ENCODE measurements around the gene LSM7. TPM values are rescaled to one million over a fixed set of nuclear protein-coding genes. Genes with fewer than 3 reads are reported as not detected.

The LSM7 gene
- total and polyA plus RNA-seq, 9 of the 15 experiments (the other 6 are each of a cell fraction or from before 2014, with no cell fraction given): 40.5 to 690 (median 265) TPM

- TF ChIP-seq RAD51 (IDR thresholded peaks at IDR 0.05; ENCODE audit: borderline replicate concordance, low read depth) (peak; percentile 74; the same call in 1 of the 2 replicates), TFAP4 (CRISPR knock-in tag; IDR thresholded peaks at IDR 0.05; ENCODE audit: borderline replicate concordance) (peak; percentile 91), KDM1A (IDR thresholded peaks at IDR 0.05) (no peak), ZFX (CRISPR knock-in tag; IDR thresholded peaks at IDR 0.05) (peak; percentile 63), PCBP2 (IDR thresholded peaks at IDR 0.05; ENCODE audit: low read depth, low read length, poor library complexity, severe bottlenecking) (no peak), RNF2 (IDR thresholded peaks at IDR 0.05) (no peak), ZC3H4 (CRISPR knock-in tag; IDR thresholded peaks at IDR 0.05; ENCODE audit: borderline replicate concordance) (no peak), ZNF121 (CRISPR knock-in tag; conservative IDR thresholded peaks at IDR 0.05) (peak; percentile 53; the same call in 1 of the 2 replicates), ESRRA (IDR thresholded peaks at IDR 0.05; ENCODE audit: borderline replicate concordance, low read depth) (peak; percentile 58; the same call in 1 of the 2 replicates), CREB3L1 (IDR thresholded peaks at IDR 0.05; ENCODE audit: borderline replicate concordance, low read depth) (peak; percentile 63; the same call in 1 of the 2 replicates)
- TF ChIP-seq, protein P1, sequence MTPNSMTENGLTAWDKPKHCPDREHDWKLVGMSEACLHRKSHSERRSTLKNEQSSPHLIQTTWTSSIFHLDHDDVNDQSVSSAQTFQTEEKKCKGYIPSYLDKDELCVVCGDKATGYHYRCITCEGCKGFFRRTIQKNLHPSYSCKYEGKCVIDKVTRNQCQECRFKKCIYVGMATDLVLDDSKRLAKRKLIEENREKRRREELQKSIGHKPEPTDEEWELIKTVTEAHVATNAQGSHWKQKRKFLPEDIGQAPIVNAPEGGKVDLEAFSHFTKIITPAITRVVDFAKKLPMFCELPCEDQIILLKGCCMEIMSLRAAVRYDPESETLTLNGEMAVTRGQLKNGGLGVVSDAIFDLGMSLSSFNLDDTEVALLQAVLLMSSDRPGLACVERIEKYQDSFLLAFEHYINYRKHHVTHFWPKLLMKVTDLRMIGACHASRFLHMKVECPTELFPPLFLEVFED (CRISPR knock-in tag; conservative IDR thresholded peaks at IDR 0.05): peak; percentile 89; the same call in 1 of the 2 replicates
- TF ChIP-seq, protein P2, sequence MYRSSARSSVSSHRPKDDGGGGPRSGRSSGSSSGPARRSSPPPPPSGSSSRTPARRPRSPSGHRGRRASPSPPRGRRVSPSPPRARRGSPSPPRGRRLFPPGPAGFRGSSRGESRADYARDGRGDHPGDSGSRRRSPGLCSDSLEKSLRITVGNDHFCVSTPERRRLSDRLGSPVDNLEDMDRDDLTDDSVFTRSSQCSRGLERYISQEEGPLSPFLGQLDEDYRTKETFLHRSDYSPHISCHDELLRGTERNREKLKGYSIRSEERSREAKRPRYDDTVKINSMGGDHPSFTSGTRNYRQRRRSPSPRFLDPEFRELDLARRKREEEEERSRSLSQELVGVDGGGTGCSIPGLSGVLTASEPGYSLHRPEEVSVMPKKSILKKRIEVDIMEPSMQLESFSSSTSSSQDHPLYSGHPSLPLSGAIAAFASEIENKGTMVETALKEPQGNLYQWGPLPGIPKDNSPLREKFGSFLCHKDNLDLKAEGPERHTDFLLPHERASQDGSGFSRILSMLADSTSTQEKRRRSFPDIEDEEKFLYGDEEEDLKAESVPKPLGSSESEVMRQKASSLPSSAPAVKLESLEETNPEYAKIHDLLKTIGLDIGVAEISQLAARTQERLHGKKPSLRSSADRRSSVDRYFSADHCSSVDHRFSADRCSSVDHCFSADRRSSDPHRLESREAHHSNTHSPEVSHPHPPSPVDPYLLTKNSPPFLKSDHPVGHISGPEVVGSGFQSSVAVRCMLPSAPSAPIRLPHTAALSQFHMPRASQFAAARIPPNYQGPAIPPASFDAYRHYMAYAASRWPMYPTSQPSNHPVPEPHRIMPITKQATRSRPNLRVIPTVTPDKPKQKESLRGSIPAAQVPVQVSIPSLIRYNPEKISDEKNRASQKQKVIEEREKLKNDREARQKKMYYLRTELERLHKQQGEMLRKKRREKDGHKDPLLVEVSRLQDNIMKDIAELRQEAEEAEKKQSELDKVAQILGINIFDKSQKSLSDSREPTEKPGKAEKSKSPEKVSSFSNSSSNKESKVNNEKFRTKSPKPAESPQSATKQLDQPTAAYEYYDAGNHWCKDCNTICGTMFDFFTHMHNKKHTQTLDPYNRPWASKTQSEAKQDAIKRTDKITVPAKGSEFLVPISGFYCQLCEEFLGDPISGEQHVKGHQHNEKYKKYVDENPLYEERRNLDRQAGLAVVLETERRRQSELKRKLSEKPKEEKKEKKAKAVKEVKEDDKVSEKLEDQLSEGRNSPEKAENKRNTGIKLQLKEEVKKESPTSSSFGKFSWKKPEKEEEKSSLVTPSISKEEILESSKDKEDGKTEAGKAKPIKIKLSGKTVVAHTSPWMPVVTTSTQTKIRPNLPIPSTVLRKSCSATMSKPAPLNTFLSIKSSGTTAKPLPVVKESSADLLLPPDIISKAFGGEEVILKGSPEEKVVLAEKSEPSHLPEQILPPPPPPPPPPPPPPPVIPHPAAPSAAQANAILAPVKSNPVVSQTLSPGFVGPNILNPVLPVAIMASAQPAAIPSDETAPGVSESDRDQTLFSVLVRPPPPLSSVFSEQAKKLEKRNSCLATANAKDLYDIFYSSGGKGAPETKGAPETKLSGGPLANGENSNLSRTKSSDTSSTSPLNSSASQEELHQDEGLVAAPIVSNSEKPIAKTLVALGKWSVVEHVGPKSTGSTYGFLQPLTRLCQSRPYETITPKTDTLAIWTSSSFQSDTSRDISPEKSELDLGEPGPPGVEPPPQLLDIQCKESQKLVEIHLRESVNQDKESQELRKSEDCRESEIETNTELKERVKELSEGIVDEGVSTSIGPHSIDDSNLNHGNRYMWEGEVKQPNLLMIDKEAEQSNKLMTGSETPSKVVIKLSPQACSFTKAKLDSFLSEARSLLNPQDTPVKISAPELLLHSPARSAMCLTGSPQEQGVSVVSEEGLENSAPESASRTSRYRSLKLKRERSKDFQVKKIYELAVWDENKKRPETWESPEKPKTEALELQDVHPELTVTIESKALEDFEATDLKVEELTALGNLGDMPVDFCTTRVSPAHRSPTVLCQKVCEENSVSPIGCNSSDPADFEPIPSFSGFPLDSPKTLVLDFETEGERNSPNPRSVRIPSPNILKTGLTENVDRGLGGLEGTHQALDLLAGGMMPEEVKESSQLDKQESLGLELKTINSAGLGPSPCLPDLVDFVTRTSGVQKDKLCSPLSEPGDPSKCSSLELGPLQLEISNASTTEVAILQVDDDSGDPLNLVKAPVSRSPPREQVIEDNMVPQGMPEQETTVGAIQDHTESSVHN (IDR thresholded peaks at IDR 0.05; ENCODE audit: borderline replicate concordance in 1 of 2, low read depth in 1 of 2): peak in 1 of 2 experiments; percentile 58; a peak in 1 of 4 replicates
These were observed 17.6 kb upstream of the LSM7 start (continued) for GRCh38 chr19:2345794-2346663.

All from K562 (cell line).